KMS-11 (cell line): ENCODE measurements around the gene SEZ6L2.
"Not testable (repeated sequence)": the region's sequence is repeated elsewhere in the genome, so short reads cannot be mapped to it uniquely, and the experiment has no call there.

Experiments used
- H2AFZ ChIP-seq: fragments of 200-600 bp; sonication (generic); 2 replicates; pipeline ENCODE4 v1.6.1; 2016; ENCODE audit warnings: antibody characterized with exemption, mixed run types, low read depth
- H3K27ac ChIP-seq: fragments of 200-600 bp; sonication (generic); 2 replicates; pipeline ENCODE4 v1.6.1; 2016; ENCODE audit warnings: mild to moderate bottlenecking, mixed run types
- H3K27me3 ChIP-seq: fragments of 200-600 bp; sonication (generic); 2 replicates; pipeline ENCODE4 v1.6.1; 2017; ENCODE audit warnings: mild to moderate bottlenecking, low read depth, mixed run types, moderate library complexity; ENCODE audit not compliant: insufficient read depth
- H3K36me3 ChIP-seq: fragments of 200-600 bp; sonication (generic); 2 replicates; pipeline ENCODE4 v1.6.1; 2017; ENCODE audit warnings: mild to moderate bottlenecking, mixed run types; ENCODE audit not compliant: insufficient read depth
- H3K4me1 ChIP-seq: fragments of 200-600 bp; sonication (generic); 2 replicates; pipeline ENCODE4 v1.6.1; 2016; ENCODE audit warnings: mild to moderate bottlenecking, low read depth, mixed run types; ENCODE audit not compliant: poor library complexity, severe bottlenecking
- H3K4me2 ChIP-seq: fragments of 200-600 bp; sonication (generic); 2 replicates; pipeline ENCODE4 v1.7.0; 2016; ENCODE audit warnings: mild to moderate bottlenecking, mixed run types
- H3K4me3 ChIP-seq: fragments of 200-600 bp; sonication (generic); IDR thresholded peaks from 2 replicates; pipeline ENCODE4 v1.6.1; 2017; ENCODE audit warnings: low read depth, low read length, mixed read lengths; ENCODE audit not compliant: insufficient read depth
- H3K79me2 ChIP-seq: fragments of 200-600 bp; sonication (generic); 2 replicates; pipeline ENCODE4 v1.6.1; 2016; ENCODE audit warnings: low read depth, mixed run types; ENCODE audit not compliant: insufficient read depth
- H3K9ac ChIP-seq: fragments of 200-600 bp; sonication (generic); 2 replicates; pipeline ENCODE4 v1.6.1; 2016; ENCODE audit warnings: mild to moderate bottlenecking, mixed run types
- H4K20me1 ChIP-seq: fragments of 200-600 bp; sonication (generic); 2 replicates; pipeline ENCODE4 v1.6.1; 2016; ENCODE audit warnings: mild to moderate bottlenecking, mixed run types; ENCODE audit not compliant: insufficient read depth
- CTCF ChIP-seq: fragments of 200-600 bp; sonication (generic); conservative IDR thresholded peaks from 2 replicates; pipeline ENCODE4 v1.6.1; 2017; ENCODE audit warnings: low read depth, mild to moderate bottlenecking, antibody characterized with exemption, low read length, moderate library complexity, mixed read lengths

The SEZ6L2 gene

GRCh38 chr16:29911676-29912010 lies 12.3 kb upstream of the SEZ6L2 start:
- Histone ChIP-seq H3K9ac (no peak overlapping the region), H3K4me2 (no peak overlapping the region), H2AFZ (no peak overlapping the region), H3K4me1 (no peaks in the 10 kb centered on the region), H3K27ac (no peak overlapping the region), H3K27me3 (no peaks in the 10 kb centered on the region), H3K4me3 (no peak overlapping the region), H4K20me1 (no peaks in the 10 kb centered on the region), H3K36me3 (no peaks in the 10 kb centered on the region), H3K79me2 (no peaks in the 10 kb centered on the region)
- TF ChIP-seq CTCF = no peak

- Histone ChIP-seq H3K4me2 (no peak overlapping the region), H3K9ac (no peak overlapping the region), H3K79me2 (no peaks in the 10 kb centered on the region), H3K4me3 (no peak overlapping the region), H3K36me3 (no peaks in the 10 kb centered on the region), H3K27me3 (no peaks in the 10 kb centered on the region), H3K27ac (no peak overlapping the region), H4K20me1 (no peaks in the 10 kb centered on the region), H3K4me1 (no peaks in the 10 kb centered on the region), H2AFZ (no peak overlapping the region)
- no peak for TF ChIP-seq CTCF
Observed at GRCh38 chr16:29910819-29911675, 11.7 kb upstream of the SEZ6L2 start.

- not testable (repeated sequence) for H3K36me3 ChIP-seq, H2AFZ ChIP-seq, H3K4me1 ChIP-seq, H3K4me3 ChIP-seq, H3K9ac ChIP-seq, H4K20me1 ChIP-seq, H3K27ac ChIP-seq, H3K79me2 ChIP-seq, H3K27me3 ChIP-seq, H3K4me2 ChIP-seq
Observed at GRCh38 chr16:29909851-29910250, 10.5 kb upstream of the SEZ6L2 start.

GRCh38 chr16:29909391-29909790 lies 10.0 kb upstream of the SEZ6L2 start:
- TF ChIP-seq CTCF = no peak
- no peak overlapping the region for H3K27ac ChIP-seq
- no peak overlapping the region for H3K9ac ChIP-seq
- H3K4me3 ChIP-seq = no peak overlapping the region
- no peaks in the 10 kb centered on the region for H3K79me2 ChIP-seq
- no peak overlapping the region for H3K4me2 ChIP-seq
- H4K20me1 ChIP-seq = no peaks in the 10 kb centered on the region
- no peak overlapping the region for H2AFZ ChIP-seq
- H3K27me3 ChIP-seq = no peaks in the 10 kb centered on the region
- H3K4me1 ChIP-seq = no peaks in the 10 kb centered on the region
- H3K36me3 ChIP-seq = no peaks in the 10 kb centered on the region

GRCh38 chr16:29908719-29909220 lies 9.4 kb upstream of the SEZ6L2 start:
- H2AFZ ChIP-seq = no peak overlapping the region
- no peak overlapping the region for H3K4me2 ChIP-seq
- H3K36me3 ChIP-seq = no peaks in the 10 kb centered on the region
- H3K9ac ChIP-seq = no peak overlapping the region
- H3K79me2 ChIP-seq = no peaks in the 10 kb centered on the region
- H3K4me3 ChIP-seq = no peak overlapping the region
- H4K20me1 ChIP-seq = no peaks in the 10 kb centered on the region
- no peak for TF ChIP-seq CTCF
- H3K27me3 ChIP-seq = no peaks in the 10 kb centered on the region
- no peak overlapping the region for H3K27ac ChIP-seq
- no peaks in the 10 kb centered on the region for H3K4me1 ChIP-seq
